ENCODE measurements around the gene SELENON.

GRCh38 chr1:25816112-25816718 lies 16.2 kb downstream of the SELENON start:
- no peak for TF ChIP-seq CTCF (IDR thresholded peaks at IDR 0.05)
- no peak for TF ChIP-seq POLR2A (IDR thresholded peaks at IDR 0.05)
